ENCODE results near the gene ZFP62.

ZFP62 gene

GRCh38 chr5:180852495-180852894 is 8.6 kb downstream of the ZFP62 start:
- Mint-ChIP-seq H3K27ac (no peak overlapping the region), H3K9me3 (peaks cover 36% of the 10 kb centered on the region), H3K4me3 (no peak overlapping the region), H3K27me3 (no peaks in the 10 kb centered on the region), H3K4me1 (peaks cover 3% of the 10 kb centered on the region), H3K36me3 (ENCODE audit: low read depth) (peaks cover 73% of the 10 kb centered on the region)
- DNase-seq (no peak), ATAC-seq (no peak)

- Mint-ChIP-seq H3K4me3 (no peak overlapping the region), H3K36me3 (ENCODE audit: low read depth) (peaks cover 72% of the 10 kb centered on the region), H3K27ac (no peak overlapping the region), H3K27me3 (no peaks in the 10 kb centered on the region), H3K4me1 (peaks cover 3% of the 10 kb centered on the region), H3K9me3 (peaks cover 40% of the 10 kb centered on the region)
- no peak for DNase-seq
- no peak for ATAC-seq
These were observed 10.5 kb downstream of the ZFP62 start for GRCh38 chr5:180850434-180851078.

- H3K4me3 Mint-ChIP-seq: no peak overlapping the region
- peaks cover 40% of the 10 kb centered on the region for H3K9me3 Mint-ChIP-seq
These were observed 11.2 kb downstream of the ZFP62 start for GRCh38 chr5:180849827-180850226.

GRCh38 chr5:180848878-180849277 is 12.2 kb downstream of the ZFP62 start:
- DNase-seq: no peak
- H3K27ac Mint-ChIP-seq: no peak overlapping the region

More at GRCh38 chr5:180849827-180850226, 11.2 kb downstream of the ZFP62 start:
- Mint-ChIP-seq H3K27ac (no peak overlapping the region), H3K36me3 (ENCODE audit: low read depth) (peaks cover 70% of the 10 kb centered on the region), H3K27me3 (no peaks in the 10 kb centered on the region), H3K4me1 (peaks cover 2% of the 10 kb centered on the region)
- DNase-seq: no peak
- no peak for ATAC-seq

GRCh38 chr5:180848265-180848664 is 12.8 kb downstream of the ZFP62 start:
- Mint-ChIP-seq H3K9me3 (peaks cover 40% of the 10 kb centered on the region), H3K4me1 (peaks cover 2% of the 10 kb centered on the region), H3K4me3 (no peak overlapping the region), H3K36me3 (ENCODE audit: low read depth) (peaks cover 68% of the 10 kb centered on the region), H3K27ac (no peak overlapping the region), H3K27me3 (no peaks in the 10 kb centered on the region)
- ATAC-seq: no peak
- no peak for DNase-seq

More at GRCh38 chr5:180848878-180849277, 12.2 kb downstream of the ZFP62 start:
- ATAC-seq: no peak
- Mint-ChIP-seq H3K9me3 (peaks cover 40% of the 10 kb centered on the region), H3K27me3 (no peaks in the 10 kb centered on the region), H3K4me1 (peaks cover 2% of the 10 kb centered on the region), H3K4me3 (no peak overlapping the region), H3K36me3 (ENCODE audit: low read depth) (peaks cover 68% of the 10 kb centered on the region)

GRCh38 chr5:180847026-180847425 is 14.1 kb downstream of the ZFP62 start:
- no peaks in the 10 kb centered on the region for H3K27me3 Mint-ChIP-seq
- H3K4me1 Mint-ChIP-seq: no peaks in the 10 kb centered on the region
- no peak for DNase-seq
- no peak for ATAC-seq
- peaks cover 43% of the 10 kb centered on the region for H3K9me3 Mint-ChIP-seq
- H3K36me3 Mint-ChIP-seq (ENCODE audit: low read depth): peaks cover 58% of the 10 kb centered on the region
- H3K4me3 Mint-ChIP-seq: no peak overlapping the region
- no peak overlapping the region for H3K27ac Mint-ChIP-seq

GRCh38 chr5:180844858-180845257 is 16.2 kb downstream of the ZFP62 start:
- H3K27me3 Mint-ChIP-seq: no peaks in the 10 kb centered on the region
- H3K9me3 Mint-ChIP-seq: peaks cover 30% of the 10 kb centered on the region
- DNase-seq: no peak
- no peak overlapping the region for H3K4me3 Mint-ChIP-seq
- no peak for ATAC-seq
- H3K36me3 Mint-ChIP-seq (ENCODE audit: low read depth): peaks cover 37% of the 10 kb centered on the region
- no peak overlapping the region for H3K27ac Mint-ChIP-seq
- H3K4me1 Mint-ChIP-seq: no peaks in the 10 kb centered on the region

- ATAC-seq (no peak), DNase-seq (no peak)
- Mint-ChIP-seq H3K27ac (no peak overlapping the region), H3K9me3 (peaks cover 26% of the 10 kb centered on the region), H3K36me3 (ENCODE audit: low read depth) (peaks cover 32% of the 10 kb centered on the region), H3K4me1 (no peaks in the 10 kb centered on the region), H3K27me3 (no peaks in the 10 kb centered on the region), H3K4me3 (no peak overlapping the region)
These were observed 16.6 kb downstream of the ZFP62 start for GRCh38 chr5:180844432-180844831.

GRCh38 chr5:180839935-180840334 is 21.1 kb downstream of the ZFP62 start:
- no peak for DNase-seq
- Mint-ChIP-seq H3K27ac (no peak overlapping the region), H3K9me3 (peaks cover 8% of the 10 kb centered on the region), H3K27me3 (no peaks in the 10 kb centered on the region), H3K4me1 (peaks cover 1% of the 10 kb centered on the region), H3K36me3 (ENCODE audit: low read depth) (peaks cover 5% of the 10 kb centered on the region), H3K4me3 (no peak overlapping the region)
- ATAC-seq: no peak

GRCh38 chr5:180839227-180839626 is 21.8 kb downstream of the ZFP62 start:
- ATAC-seq (no peak), DNase-seq (no peak)
- Mint-ChIP-seq H3K4me3 (no peak overlapping the region), H3K27ac (no peak overlapping the region), H3K4me1 (peaks cover 7% of the 10 kb centered on the region), H3K9me3 (peaks cover 8% of the 10 kb centered on the region), H3K27me3 (no peaks in the 10 kb centered on the region), H3K36me3 (ENCODE audit: low read depth) (peaks cover 12% of the 10 kb centered on the region)

- Mint-ChIP-seq H3K27ac (no peak overlapping the region), H3K4me1 (peaks cover 22% of the 10 kb centered on the region), H3K27me3 (no peaks in the 10 kb centered on the region), H3K9me3 (peaks cover 8% of the 10 kb centered on the region), H3K36me3 (ENCODE audit: low read depth) (peaks cover 15% of the 10 kb centered on the region), H3K4me3 (no peak overlapping the region)
- ATAC-seq (no peak), DNase-seq (no peak)
These were observed 23.6 kb downstream of the ZFP62 start for GRCh38 chr5:180837478-180837877.

- Mint-ChIP-seq H3K9me3 (no peaks in the 10 kb centered on the region), H3K36me3 (ENCODE audit: low read depth) (peaks cover 36% of the 10 kb centered on the region), H3K4me1 (peaks cover 48% of the 10 kb centered on the region), H3K27me3 (no peaks in the 10 kb centered on the region), H3K4me3 (peak overlapping the region; percentile 99), H3K27ac (peak overlapping the region; percentile 98)
- peak; percentile 24 for DNase-seq
- peak; percentile 61 for ATAC-seq
These were observed 28.4 kb downstream of the ZFP62 start for GRCh38 chr5:180832638-180833068.

- Mint-ChIP-seq H3K36me3 (ENCODE audit: low read depth) (peaks cover 35% of the 10 kb centered on the region), H3K27me3 (no peaks in the 10 kb centered on the region), H3K4me1 (peaks cover 51% of the 10 kb centered on the region), H3K9me3 (no peaks in the 10 kb centered on the region), H3K27ac (peak overlapping the region; percentile 98), H3K4me3 (peak overlapping the region; percentile 99)
- peak; percentile 86 for DNase-seq
- peak; percentile 83 for ATAC-seq
These were observed 29.7 kb downstream of the ZFP62 start for GRCh38 chr5:180831139-180832093.

GRCh38 chr5:180830253-180831138 is 30.6 kb downstream of the ZFP62 start:
- ATAC-seq (peak; percentile 50), DNase-seq (no peak)
- H3K9me3 Mint-ChIP-seq: no peaks in the 10 kb centered on the region
- H3K27me3 Mint-ChIP-seq: no peaks in the 10 kb centered on the region
- peaks cover 59% of the 10 kb centered on the region for H3K4me1 Mint-ChIP-seq
- peak overlapping the region; percentile 99 for H3K4me3 Mint-ChIP-seq
- peak overlapping the region; percentile 98 for H3K27ac Mint-ChIP-seq
- peaks cover 32% of the 10 kb centered on the region for H3K36me3 Mint-ChIP-seq (ENCODE audit: low read depth)

Measured in activated naive CD8-positive, alpha-beta T cell treated with anti-CD3 and anti-CD28 coated beads, Interleukin-2, amount 50 U/mL, for 24 hours (primary cell).